HG02759 (cell line): Measurements from ENCODE around the gene UBE2R2.
"Not testable (repeated sequence)": the region's sequence is repeated elsewhere in the genome, so short reads cannot be mapped to it uniquely, and the experiment has no call there.

Experiments used
- ATAC-seq: cut with Tn5 transposase; IDR thresholded peaks from one replicate; pipeline ENCODE4 v1.9.1; 2021; ENCODE audit warnings: mild to moderate bottlenecking, moderate library complexity; ENCODE audit not compliant: unreplicated experiment

UBE2R2 gene

DNA sequence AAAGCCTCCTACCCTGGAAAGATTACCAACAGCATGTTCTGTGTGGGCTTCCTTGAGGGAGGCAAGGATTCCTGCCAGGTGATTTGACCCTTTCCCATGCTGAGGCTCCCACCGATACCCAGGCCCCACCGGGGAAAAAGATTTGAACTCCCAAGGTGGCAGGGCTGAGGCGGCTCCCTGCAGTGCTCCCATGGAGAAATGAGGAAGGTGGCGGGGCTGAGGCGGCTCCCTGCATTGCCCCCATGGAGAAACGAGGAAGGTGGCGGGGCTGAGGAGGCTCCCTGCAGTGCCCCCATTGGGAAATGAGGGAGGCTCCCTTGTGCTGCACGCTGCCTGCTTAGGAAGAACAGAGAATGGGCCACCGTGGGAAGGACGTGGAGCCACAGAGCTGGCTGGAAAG is 18.4 kb upstream of the UBE2R2 start:
- no peak for ATAC-seq

DNA sequence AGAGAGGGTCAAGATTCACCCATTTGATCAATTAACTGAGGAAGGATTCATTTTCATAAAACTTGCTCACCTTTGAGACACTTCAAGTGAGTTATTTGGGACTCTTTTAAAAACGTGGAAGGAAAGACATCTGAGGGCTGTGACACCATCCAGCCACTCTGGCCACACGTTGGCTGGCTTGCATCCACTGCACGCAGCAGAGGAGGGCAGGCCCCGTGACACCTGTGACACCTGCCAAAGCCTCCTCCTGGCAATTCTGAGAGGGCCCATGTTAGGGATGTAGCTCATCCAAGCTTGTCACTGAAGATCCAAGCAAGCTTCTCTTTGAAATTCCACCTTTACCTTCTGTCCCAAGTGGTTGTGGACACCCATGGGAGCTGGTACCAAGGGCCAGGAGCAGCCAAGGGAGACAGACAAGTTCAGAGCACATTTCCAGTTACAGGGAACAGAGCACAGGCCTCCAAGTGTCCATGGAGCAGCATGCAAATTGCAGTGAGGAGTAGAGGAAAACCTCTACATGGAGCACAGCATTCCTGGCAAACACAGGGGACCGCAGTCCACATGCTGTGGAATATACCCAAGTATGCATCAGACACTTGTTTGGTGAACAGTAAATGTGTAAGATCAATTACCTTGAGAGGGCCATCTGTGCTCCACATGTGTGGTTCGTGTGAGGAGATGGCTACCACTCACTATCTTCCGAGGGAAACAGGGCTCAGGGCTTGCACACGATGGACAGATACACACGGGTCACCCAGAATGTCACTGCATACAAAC is 16.8 kb upstream of the UBE2R2 start:
- no peak for ATAC-seq

DNA sequence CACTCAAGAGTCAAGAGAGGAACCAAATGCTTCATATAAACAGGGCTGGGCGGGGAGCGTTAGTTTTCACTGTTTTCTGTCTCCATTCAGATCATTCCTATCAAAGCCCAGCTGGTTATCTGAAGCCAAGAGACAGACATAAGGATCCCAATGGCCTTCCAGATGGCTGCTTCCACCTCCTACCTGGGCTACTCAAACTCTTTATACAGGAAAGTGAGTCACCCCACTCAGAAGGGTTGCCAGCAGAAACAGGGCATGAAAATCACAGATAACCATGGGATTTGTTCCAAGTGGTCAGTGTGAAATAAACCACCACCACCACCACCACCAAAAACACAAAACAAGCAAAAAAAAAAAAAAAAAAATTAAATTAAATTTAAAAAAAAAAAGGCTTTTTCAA is 16.1 kb upstream of the UBE2R2 start:
- no peak for ATAC-seq

DNA sequence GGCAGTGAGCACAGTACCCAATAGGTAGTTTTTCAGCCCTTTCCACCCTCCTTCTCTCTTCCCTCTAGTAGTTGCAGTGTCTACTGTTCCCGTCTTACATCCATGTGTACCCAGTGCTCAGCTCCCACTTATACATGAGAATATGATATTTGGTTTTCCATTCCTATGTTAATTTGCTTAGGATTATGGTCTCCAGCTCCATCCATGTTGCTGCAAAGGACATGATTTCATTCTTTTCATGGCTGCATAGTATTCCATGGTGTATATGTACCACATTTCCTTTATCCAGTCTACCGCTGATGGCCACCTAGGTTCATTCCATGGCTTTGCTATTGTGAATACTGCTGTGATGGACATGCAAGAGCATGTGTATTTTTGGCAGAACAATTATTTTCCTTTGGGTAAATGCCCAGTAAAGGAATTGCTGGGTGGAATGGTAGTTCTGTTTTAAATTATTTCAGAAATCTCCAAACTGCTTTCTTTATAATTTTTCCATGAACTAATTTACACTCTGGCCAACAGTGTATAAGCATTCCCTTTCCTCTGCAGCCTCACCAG is 14.9 kb upstream of the UBE2R2 start:
- ATAC-seq, result not testable (repeated sequence)

DNA sequence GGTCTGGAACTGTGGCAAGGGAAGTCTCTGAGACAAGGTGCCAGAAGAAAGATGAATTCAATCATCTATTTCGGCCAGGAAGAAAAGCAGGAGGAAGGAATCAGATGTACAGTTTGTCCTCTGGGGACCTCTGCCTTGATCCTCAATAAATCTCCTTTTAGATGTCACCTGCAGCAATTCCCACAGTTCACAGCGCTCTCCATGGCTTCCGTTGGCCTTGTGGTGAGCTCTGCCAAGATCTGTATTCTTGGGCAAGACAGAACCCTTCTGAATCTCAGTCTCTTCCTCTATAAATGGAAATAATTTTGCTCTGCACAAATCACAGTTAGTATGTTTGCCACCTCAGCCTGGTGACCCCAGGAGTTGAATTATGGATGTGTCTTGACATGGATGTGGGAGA is 12.8 kb upstream of the UBE2R2 start:
- ATAC-seq, result not testable (repeated sequence)

DNA sequence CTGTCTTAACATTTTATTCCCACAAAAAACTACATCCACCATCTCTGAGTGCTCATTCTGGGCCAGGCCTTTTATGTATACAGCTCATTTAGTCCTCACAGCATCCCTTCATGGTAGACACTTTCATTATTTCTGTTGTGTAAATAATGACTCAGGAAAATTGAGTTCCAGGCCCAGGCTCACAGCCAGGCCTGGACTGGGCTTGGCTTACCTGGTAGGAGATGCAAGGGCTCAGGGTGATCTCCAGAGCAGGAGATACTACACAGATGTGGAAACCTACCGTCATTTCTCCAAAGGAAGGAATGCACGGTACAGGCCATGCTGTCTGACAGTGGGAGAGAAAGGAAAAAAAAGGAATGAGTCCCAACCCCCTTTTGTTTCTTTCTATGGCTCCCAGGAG is 9.8 kb upstream of the UBE2R2 start:
- ATAC-seq, result not testable (repeated sequence)

DNA sequence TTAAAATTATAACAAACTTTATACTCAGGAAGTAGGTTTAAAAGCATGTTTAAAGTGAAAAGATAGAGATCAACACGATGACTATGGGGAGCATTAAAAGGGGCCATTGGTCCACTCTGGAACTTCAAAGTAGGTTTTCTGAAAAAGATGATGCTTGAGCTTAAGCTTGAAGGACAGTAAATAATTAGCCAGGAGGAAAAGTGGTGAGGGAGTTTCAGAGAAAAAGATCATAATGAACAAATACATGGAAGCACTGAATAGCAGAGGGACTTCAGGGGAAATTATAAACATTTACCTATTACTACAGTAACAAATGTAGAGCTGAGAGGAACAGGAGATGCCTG is 8.0 kb upstream of the UBE2R2 start:
- not testable (repeated sequence) for ATAC-seq

DNA sequence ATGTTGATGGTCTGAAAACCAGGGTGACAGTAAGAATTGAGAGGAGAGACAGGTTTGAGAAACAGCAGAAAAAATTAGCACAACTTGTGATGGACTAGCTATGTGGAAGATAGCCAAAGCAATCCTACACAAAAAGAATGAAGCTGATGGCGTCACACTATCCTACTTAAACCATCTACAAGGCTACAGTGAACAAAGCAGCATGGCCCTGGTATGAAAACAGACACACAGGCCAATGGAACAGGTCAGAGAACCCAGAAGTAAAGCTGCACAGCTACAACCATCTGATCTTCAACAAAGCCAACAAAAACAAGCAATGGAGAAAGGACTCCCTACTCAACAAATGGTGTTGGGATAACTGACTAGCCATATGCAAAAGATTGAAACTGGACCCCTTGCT is 7.5 kb upstream of the UBE2R2 start:
- ATAC-seq, result no peak

DNA sequence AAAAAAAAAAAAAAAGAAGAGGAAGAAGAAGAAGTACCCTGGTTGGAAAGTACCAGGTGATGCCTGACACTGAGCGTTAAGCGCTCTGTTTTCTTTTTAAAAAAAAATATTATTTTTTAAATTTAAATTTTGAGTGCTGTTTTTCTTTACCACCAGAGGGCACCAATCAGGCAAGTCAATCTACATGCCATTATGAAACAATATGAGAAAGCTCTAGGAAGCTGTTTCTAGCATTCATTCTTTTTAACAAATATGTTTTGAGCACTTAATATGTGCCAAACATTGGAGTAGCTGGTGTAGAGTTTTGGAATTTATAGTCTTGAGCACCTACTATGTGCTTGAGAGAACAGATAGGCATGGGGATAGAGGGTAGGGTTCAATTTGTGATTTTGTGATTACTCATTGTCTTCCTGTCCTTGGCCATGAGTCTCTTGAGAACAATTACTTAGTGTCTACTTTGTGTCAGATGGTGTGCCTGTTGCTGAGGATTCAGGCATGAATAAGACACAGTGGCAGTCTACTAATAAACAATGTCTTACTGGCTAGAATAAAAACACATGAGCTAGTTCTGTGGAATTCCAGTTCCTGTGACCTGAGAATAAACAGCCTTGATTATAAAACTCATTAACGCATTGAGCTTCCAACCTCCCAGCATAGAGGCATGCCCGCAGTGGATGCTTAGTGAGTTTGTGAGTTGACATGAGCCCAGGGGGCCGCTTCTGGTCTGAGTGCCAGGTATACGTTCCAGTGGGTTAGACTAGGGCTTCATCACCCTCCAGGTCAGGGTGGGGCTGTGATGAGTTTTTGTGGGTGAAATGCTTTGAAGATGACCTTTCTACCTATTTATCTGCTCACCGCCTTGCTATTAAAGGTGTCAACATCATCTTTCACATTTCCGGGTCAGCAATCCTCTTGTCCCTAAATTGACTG is 3.0 kb upstream of the UBE2R2 start:
- ATAC-seq, result no peak

DNA sequence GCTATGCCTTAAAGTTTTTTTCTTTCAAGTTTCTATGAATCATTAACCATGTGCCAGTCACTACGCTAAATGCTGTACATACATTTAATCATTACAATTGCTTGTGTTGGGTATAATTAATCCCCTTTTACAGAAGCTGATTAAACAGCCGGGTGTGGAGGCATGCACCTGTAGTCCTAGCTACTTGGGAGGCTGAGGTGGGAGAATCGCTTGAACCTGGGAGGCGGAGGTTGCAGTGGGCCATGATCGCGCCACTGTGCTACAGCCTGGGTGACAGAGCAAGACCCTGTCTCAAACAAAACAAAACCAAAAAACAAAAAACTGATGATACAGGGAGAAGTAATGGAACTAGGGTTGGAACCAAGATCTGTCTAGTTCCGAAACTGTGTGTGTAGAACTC is 1.2 kb upstream of the UBE2R2 start:
- ATAC-seq, result no peak

DNA sequence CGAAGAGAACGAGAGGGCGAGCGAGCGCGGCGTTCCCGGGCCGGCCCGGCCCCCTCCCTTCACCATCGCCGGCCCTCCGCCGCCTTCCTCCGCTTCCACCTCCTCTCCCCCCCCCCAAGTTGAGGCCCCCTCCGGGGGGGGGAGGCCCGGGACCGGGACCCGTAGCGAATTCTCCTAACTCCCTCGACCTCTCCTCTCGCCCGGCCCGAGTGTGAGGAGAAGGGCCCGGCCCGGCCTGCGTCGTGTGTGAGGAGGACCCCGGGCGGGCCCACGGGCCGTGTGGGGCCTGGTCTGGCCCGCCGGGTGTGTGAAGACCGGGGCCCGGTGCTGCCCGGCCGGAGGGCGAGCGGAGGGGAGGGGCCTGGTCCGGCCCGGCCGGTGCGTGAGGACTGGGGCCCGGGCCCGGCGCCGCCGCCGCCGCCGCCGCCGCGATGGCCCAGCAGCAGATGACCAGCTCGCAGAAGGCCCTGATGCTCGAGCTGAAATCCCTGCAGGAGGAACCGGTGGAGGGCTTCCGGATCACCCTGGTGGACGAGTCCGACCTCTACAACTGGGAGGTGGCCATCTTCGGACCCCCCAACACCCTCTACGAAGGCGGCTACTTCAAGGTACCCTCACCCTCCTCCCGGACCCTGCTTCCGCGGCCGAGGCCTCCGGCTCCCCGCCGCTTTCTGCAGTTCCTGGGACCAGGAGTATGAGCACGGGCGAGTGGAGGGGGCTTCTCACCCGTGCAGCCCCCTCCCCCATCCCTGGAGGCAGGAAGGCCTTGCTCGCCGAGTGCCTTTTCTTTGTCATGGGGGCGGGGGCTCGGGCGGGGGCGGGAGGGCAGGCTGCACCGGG is 587 bp downstream of the UBE2R2 start:
- peak; percentile 28 for ATAC-seq

DNA sequence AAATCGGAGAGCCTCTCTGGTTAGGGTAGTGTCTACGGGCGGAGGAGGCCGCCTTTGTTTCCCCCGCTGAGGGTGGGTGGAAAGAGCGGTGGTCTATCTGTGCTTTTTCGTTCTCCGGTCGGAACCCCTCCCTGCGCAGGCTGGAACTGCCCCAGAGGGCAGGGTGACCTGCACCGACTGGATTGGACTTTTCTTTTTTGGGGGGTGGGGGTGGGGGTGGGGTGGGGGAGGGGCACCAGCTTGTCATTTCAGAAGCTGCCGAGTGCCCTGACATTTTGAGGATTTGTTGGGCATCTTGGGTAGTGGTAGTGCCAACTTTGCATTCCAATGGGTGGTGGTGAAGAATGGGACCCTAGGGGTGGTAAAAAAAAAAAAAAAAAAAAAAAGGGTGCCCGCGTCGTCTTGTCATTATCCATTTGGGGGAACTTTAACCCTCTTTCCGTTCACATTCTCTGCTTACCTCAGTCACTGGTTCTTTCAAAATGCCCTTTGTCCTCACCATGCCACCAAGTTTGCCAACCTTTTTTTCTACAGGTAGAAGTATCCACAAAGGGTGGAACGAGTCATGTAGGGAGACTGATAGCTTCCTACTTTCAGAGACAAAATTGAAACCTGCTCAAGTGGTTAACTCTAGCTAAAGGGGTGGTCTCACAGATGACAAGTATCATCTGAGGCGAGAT is 1.3 kb downstream of the UBE2R2 start:
- no peak for ATAC-seq

DNA sequence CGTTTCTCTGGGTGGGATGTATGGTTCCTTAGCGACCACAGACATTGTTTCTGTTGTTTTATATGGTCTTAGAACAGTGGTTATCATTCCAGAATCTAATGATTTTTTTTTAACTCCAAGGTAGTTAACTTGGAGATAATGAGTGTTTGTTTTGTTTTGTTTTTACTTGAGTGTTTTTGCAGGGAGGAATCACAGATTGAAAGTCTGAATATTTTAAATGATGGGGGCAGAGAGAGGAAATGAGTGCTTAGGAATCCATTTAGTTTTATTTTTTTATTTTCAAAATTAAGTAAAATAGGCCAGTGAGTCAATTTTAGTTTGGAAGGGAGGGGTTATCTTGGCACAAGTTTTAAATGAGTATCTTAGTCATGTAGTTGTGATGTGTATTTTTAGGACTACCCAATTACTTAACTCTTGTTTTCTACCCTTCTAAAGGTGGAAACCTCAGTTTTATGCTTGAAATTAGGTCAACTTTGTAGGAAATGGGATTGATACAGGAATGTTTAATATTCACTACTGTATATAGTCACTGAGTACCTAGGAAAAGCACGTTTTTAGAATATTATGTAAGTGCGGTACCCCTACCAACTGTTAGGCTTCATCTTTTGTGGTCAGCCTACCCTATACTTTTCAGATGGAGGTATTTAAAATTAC is 2.0 kb downstream of the UBE2R2 start:
- ATAC-seq, result no peak

DNA sequence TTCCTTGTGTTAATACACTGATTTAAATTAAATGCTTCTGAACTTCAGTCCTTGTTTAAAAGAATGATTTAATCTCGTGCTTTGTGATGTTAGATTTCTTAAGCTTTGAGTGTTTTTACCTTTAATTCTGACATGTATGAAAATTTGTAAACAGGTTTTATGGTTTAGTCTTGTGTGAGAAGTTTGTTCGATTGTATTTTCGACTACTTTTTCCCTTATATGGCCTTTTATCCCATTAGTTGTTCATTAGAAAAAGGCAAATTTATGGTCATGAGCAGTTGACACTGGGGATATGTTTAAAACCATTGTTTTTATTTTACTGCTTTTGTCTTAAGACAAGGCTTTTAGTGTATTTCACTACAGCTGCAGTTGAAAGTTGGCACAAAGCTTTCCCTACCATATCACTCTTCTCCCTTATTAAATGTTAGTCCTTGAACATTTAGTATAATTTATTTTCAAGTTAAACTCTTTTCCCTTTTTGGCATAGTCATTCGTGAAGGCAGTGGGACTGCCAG is 3.3 kb downstream of the UBE2R2 start:
- ATAC-seq, result no peak

DNA sequence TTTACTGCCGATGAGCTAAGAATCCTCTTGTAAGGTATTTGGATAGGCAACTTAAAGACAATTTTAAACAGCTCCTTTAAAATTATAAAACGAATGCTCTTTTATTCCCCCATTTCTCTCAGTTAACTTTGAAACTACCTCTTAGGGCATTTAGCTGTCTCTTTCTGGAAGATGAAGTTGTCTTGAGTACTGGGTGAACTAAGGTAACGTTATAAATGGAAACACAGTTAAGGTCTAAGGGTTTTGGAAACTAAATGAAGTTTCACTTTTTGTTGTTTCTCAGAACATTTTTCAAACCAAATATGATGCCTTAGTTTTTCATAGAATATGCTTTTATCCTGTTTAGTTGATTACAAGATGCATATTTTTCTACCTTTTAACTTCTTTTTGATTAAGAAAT is 6.8 kb downstream of the UBE2R2 start:
- no peak for ATAC-seq

DNA sequence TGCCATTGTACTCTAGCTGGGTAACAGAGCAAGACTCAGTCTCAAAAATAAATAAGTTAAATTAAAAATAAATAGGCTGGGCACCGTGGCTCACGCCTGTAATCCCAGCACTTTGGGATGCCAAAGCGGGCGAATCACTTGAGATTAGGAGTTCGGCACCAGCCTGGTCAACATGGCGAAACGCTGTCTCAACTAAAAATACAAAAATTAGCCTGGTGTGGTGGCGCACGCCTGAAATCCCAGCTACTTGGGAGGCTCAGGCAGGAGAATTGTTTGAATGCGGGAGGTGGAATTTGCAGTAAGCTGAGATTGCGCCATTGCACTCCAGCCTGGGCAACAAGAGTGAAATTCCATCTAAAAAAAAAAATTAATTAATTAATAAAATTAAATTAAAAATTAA is 10.3 kb downstream of the UBE2R2 start:
- not testable (repeated sequence) for ATAC-seq

DNA sequence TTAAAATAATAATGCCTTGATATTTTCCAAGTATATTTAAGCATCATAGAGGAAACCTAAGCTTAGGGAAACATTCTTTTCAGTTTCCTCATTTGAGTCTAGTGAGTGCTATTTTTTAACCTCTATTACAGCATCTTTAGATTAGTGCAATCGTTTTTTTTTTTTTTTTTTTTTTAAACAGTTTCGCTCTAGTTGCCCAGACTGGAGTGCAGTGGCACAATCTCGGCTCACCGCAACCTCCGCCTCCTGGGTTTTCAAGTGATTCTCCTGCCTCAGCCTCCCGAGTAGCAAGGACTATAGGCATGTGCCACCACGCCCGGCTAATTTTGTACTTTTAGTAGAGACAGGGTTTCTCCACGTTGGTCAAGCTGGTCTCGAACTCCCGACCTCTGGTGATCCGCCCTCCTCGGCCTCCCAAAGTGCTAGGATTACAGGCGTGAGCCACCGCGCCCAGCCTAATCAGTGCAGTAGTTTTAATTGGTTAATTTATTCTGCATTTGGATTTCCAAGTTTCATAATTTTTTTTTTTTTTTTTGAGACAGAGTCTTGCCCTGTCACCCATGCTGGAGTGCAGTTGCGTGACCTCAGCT is 12.8 kb downstream of the UBE2R2 start:
- not testable (repeated sequence) for ATAC-seq

DNA sequence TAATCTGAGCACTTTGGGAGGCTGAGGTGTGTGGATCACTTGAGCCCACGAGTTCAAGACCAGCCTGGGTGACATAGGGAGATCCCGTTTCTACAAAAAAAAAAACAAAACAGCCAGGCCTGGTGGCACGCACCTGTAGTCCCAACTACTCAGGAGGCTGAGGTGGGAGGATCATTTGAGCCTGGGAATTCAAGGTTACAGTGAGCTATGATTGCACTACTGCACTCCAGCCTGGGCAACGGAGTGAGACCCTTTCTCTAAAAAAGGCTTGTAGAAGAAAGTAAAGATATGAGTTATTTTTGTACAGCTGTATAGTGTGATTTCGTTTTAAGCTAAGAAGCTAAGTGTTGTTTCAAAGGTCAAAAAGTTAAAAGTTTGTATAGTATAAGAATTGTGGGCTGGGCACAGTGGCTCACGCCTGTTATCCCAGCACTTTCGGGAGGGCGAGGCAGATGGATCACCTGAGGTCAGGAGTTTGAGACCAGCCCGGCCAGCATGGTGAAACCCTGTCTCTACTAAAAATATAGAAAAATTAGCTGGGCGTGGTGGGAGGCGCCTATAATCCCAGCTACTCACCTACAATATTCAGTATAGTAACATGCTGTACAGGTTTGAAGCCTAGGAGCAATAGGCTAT is 18.8 kb downstream of the UBE2R2 start:
- ATAC-seq, result no peak

DNA sequence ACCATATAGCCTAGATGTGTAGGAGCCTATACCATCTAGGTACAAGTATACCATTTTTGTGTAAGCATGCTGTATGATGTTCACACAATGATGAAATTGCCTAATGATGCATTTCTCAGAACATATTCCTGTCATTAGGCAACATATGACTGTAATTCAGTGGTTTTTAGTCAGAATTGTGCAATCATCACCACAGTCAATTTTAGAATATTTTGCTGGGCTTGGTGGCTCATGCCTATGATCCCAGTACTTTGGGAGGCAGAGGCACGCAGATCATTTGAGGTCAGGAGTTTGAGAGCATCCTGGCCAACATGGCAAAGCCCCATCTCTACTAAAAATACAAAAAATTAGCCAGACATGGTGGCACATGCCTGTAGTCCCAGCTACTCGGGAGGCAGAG is 19.3 kb downstream of the UBE2R2 start:
- ATAC-seq, result not testable (repeated sequence)
